ENCODE data around the gene ANKRD55.
"Not testable (repeated sequence)": the region's sequence is repeated elsewhere in the genome, so short reads cannot be mapped to it uniquely, and the experiment has no call there.

Gene ANKRD55

DNA sequence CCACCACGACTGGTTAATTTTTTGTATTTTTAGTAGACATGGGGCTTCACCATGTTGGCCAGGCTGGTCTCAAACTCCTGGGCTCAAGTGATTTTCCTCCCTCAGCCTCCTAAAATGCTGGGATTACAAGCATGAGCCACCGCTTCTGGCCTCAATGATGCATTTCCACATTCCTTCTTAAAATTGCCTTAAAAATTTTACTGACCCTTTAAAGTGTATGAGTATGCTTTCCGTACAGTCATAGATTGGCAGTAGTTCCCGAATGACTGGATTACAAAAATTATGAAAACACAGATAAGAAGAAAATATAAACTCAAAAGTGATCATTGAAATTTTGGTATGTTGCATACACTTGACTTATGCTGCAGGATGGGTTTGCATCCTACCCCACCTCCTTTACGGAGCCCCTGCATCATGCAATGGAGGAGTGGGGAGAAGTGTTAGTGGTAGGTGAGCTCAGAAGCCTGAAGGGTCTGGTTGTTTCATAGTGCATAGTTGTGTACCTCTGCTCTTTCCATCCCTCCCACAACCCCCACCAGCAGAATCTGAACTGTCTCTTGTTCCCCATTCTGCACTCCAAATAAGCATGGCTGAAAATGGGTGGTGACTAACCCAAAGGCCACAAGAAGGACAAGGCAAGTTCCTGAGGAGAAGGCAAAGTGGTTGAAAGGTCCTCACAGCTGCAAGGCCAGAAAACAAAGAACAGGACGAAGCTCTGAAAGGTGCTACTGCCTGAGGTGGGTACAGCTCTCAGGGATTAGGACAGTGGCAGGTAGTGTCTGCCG lies 26.8 kb downstream of the ANKRD55 start:
- FAIRE-seq = no peak

DNA sequence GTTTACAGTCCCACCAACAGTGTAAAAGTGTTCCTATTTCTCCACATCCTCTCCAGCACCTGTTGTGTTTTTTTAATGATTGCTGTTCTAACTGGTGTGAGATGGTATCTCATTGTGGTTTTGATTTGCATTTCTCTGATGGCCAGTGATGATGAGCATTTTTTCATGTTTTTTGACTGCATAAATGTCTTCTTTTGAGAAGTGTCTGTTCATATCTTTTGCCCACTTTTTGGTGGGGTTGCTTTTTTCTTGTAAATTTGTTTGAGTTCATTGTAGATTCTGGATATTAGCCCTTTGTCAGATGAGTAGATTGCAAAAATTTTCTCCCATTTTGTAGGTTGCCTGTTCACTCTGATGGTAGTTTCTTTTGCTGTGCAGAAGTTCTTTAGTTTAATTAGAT lies 29.2 kb downstream of the ANKRD55 start:
- FAIRE-seq = not testable (repeated sequence)

DNA sequence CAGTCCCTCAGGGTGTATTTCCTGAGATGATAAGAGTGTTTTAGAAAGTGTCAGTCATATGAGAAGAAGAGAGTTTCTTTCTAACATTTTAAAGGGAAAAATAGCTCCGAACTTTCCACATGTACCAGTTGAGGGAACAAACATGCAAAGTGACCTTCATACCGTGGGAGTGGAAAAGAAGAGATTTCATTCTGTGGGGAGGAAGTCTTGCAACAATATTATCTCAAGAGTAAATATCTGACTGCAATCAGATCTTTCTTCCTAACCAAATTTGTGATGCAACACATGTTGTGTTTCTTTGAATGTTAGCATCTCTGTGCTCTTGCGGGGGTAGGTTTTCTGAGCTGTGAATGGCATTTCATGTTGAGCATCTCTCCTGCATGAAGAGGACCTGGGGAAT lies 30.6 kb downstream of the ANKRD55 start:
- FAIRE-seq = no peak

DNA sequence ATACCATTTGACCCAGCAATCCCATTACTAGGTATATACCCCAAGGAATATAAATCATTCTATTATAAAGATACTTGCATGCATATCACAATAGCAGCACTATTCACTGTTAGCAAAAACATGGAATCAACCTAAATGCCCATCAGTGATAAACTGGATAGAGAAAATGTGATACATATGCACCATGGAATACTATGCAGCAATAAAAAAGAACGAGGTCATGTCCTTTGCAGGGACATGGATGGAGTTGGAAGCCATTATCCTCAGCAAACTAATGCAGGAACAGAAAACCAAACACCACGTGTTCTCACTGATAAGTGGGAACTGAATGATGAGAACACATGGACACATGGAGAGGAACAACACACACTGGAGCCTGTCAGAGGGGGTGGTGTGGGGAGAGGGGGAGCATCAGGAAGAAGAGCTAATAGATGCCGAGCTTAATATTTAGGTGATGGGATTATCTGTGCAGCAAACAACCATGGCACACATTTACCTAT lies 31.3 kb downstream of the ANKRD55 start:
- FAIRE-seq = not testable (repeated sequence)

DNA sequence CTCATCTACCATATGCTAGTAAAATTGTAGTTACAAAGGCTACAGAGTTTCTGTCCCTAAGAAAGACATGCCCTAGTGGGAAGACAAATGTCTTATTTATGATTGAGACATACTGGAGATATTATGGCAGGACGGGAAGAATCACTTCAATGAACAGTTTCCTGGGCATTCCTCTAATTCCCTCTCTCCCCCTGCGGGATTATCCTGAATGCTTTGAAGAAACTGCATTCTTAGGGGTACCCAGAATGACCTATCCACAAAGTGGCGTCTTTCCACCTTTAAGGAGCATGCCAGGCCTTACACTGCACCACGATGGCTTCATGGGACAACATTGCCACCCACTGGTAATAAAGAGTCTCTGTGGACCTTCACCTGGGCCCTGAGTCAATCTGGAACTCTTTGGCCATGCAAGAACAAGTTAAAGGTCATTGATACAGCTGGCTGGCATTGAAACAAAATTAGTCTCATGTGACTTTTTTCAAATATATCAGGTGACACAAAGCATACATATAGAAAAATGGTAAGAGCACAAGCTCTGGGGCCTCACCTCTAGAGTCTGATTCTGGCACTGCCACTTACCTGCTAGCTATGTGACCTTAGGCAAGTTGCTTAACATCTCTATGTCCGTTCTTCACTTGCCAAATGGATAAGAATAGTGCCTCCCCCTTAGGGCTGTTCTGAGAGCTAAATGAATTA lies 32.0 kb downstream of the ANKRD55 start:
- FAIRE-seq = no peak

DNA sequence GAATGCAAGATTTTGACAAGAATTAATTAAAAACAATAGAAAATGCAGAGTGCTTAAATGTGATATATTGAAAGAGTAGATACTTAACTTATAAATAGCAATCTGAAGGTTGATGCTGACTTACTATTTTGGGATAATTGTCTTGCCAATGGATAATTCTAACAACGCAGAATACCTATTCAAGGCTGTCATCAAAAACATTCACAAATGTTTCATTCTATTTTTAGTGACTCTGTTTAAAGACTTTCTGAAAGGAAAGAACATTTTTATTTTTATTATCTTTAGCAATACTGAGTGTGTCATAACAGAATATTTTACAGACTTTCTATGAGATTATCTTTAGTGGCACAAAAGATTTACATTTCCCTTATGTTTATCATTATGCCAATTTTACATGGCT lies 38.1 kb downstream of the ANKRD55 start:
- no peak for FAIRE-seq

DNA sequence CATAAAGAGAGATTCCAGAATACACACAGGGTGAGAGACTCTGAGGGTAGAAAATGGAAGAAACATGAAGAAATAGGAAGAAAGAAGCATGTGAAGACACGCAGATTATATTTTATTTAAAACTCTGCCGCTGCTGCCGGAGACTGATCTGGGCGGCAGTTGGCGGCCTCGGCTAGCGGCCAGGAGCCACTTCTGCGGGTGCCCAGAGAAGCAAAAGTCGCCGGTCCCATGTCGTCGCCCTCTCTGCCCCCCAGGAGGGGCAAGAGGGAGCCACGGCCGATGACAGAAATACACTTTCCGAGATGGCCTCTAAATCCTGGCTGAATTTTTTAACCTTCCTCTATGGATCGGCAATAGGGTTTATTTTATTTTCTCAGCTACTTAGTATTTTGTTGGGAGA lies 40.9 kb downstream of the ANKRD55 start:
- no peak for FAIRE-seq

DNA sequence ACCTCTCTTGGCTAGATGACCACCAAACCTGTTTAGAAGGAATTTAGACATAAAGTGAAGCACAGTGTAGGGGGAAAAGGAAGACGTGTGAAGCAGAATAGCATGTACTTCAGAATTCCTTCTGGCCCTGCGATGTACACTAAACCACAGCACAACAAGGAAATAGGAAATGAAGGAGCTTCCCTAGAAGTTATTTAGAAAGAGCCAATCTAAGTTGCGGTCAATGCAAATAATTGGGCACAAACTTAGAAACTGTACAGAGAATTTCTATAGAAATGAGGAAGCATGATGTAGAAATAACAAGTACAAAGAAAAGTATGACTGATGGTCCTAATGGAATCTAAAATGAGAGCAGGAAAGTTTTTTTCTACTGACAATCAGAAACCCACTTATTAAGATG lies 41.5 kb downstream of the ANKRD55 start:
- no peak for FAIRE-seq

DNA sequence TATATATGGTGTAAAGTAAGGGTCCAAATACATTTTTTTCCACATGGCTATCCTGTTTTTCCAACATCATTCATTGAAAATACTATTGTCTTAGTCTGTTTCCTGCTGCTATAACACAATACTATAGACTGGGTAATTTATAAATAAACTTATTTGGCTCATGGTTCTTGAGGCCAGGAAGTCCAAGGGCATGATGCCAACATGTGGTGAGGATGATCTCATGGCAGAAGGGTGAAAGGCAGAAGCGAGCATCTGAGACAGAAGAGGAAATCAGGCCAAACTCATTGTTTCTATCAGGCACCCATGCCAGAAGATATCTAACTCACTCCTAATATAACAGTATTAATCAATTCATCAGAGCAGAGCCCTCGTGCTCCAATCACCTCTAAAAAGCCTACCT lies 42.6 kb downstream of the ANKRD55 start:
- FAIRE-seq = no peak

DNA sequence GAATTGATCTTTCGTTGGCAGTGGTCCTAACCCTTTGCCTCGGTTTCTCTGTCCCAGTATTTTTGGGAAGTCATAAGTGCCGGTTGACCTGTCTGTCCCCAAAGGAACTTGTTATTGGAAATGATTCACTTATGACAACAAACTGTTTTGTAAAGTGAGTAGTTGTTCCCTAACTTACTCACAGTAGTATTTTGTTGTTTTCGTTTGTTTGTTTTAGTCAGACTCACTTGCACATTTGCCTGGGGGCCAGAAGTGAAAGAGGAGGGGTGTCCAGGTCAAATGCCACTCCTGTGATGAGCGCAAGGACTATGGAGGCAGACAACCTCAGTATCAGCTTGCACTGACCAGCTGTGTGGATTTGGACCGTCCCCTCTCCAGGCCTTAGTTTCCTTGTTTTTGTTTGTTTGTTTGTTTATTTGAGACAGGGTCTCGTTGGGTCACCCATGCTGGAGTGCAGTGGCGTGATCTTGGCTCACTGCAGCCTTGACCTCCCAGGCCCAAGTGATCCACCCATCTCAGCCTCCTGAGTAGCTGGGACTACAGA lies 47.3 kb downstream of the ANKRD55 start:
- no peak for FAIRE-seq

DNA sequence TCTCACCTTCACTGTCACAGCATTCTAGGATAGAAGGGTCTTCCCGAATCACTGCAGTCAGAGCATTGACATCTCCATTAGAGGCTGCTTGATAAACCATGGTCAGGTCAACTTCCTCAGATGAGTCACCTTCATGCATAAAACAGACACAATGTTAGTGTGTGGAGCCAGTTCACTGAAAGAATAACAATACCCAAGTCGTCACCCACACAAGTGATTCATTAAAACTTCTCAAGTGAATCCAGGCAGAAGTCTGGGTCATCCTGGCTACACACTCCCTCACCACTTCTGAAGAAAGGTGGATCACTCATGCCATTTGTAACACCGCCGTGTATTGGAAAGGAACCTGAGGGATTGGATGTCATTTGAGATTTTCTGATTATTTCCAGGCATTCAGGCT lies 49.6 kb downstream of the ANKRD55 start:
- FAIRE-seq = no peak

DNA sequence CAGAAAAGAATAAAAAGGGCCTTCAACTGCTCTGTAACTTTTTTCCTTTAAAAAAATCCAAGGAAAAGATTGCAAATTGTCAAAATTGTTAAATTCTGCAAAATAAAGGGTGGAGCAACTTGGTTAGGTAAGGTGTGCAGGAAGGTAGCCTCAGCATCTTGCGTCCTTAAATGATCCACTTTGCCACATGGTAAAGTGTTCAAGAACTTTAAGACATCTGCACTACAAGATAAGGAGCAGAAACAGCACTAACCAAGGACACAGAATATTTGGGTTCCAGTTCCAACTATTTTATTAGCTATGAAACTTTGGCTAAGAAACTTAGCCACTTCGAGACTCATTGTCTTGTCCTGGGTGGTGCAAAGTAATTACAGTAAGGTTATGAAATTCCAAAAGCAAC lies 53.7 kb downstream of the ANKRD55 start:
- FAIRE-seq = no peak

DNA sequence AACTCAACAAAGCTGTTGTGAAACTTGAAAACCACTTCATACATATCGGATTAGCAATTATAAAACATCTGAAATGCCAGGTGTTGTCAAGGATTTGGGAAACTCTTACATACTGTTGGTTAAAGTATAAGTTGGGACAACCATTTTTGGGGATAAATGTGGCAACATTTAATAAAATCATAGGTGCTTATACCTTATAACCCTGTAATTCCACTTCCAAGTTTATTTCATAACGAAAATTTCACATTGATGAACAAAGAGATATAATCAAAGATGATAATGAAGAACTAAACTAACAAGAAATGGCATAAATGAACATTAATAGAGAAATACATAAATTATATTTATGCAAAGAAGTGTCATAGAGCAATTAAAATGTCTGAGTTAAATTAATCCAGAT lies 54.3 kb downstream of the ANKRD55 start:
- FAIRE-seq = no peak

DNA sequence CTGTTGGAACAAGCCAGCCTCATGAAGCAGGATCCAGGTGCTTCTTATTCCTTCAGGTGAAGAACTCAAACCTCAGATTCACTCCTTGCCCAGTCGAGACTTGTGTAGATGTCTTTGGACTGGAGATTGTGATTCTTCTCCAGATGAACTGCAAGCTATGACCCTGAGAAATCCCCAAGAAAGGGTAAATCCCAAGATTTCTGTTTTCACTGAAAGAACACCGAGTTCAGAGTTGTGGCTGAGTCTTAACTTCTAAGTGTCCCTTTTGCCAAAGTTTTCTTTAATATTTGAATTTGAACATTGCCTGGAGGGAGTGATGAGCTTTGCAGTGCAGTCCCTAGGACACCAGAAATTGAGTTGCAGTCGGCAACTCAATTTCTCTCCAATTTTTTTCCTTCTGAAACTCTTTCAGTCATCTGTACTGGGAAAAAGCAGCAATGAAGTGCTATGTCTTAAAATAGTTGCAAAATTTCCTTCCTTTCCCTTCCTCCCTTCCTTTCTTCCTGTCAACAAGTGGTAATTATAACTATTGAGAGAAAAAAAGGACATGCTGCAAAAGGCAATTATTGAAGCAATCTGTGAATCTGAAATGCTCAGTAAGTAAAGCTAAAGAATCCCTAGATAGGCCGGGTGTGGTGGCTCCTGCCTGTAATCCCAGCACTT lies 56.1 kb downstream of the ANKRD55 start:
- FAIRE-seq = no peak

DNA sequence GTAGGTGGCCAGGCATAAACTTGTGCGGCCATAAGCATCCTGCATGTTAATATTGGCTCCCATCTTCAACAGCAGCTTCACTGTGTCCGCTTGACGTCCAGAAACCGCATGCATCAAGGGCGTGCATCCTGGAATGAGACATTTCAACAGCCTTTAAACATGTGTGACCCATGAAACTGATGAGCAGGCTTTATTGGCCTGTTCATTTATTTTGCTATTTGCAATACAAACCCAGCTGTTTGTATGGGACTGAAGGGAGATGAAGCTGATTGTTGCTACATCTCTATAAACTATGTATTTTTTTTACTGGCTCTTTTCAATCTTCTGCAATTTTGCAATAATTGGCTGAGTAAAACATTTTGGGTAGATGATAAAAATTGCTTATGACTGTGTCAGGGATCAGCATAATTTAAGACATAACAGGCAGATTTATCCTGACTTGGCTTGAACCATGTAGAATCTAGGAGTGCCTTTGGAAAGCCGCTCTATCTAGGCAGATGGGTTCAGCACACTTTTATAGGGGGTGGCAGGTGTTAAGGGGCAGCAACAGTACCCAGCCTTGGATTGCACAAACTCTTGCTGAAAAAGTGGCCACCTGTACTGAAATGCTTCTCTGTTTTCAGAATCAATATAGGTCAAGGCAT lies 56.9 kb downstream of the ANKRD55 start:
- FAIRE-seq = no peak

DNA sequence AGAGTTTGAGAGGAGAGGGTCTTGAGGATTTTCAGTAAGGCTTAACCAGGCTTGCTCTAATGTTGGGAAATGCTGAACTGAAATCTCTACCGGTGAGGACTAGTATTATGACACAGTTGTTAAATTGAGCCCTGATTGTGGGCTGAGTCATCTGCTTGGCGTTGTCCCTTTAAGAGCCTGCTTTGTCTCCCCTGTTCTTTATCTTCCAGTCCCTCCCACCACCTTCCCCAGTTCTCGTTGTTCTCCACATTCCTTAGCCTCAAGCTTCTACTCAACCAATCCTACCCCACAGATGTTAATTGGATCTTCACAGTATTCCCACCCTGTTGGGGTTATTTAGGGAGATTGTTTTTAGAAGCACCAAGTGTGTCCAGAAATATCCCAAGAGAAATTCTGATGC lies 57.6 kb downstream of the ANKRD55 start:
- no peak for FAIRE-seq

DNA sequence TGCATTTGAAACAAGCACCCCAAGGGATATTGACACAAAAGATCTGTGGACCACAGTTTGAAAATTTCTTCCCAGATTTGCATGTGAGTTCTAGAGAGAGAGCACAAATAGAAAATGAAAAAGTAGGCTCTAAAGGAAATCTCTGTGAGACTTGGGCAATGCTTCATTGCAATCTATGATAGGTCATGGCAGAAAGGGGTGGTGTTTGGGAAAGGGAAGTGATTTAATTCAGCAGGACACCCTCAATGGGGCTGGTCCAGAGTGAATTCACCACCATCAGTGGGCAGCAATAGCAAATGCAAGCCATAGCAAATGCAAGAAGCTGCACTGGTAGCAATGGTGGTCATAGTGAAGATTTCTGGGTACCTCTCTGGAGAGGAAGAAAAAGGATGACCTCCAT lies 58.1 kb downstream of the ANKRD55 start:
- no peak for FAIRE-seq

DNA sequence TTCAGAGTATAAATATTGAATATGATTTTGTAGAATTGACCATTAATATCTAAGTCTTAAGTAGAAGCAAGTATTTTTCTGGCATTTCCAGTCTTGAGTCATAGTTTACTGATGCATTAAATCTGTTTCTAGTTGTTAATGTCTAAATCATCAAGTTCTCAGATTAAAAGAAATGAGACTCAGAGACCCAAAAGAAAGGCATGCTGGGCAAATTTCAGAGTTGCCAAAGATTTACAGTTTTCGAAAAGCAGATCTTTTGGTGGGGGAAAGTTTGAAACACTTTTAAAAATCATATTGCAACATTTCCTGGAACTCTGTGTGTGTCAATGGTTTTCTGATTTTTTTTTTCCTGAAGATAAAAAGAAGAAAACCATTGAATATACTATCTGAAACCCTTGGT lies 60.9 kb downstream of the ANKRD55 start:
- no peak for FAIRE-seq

DNA sequence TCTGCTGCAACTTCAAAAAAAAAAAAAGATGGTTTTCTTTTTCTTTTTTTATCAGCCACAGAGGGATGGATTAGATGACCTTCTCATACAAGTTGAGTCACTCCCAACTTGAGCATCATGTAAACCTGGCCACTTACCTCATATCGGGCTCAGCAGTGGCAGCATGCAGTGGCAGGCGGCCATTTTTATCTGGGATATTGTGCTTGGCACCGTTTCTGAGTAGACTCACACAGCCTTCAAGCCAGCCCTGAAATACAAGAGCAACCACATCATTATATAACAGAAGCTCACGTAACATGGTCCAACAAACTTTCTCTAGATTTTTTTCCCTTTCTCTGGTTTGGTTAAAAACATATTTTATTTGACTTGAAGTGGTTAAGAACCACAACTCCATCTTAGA lies 62.6 kb downstream of the ANKRD55 start:
- no peak for FAIRE-seq

DNA sequence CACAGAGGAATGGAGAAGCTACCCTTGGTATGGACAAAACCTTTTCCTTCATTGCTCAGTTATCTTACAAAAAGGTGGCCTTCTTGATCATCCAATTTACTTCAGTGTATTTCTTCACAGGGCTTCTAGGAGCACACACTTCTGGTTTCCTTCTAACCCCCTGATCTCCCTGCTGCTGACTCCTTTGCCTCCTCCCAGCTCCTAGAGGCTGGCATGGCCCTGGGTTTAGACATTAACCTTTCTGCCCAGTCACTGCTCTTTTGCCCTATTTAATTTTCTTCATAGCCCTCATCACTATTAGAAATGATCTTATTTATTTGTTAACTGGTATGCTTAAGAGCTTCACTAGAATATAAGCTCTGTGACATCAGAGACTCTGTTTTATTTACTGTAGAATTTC lies 63.2 kb downstream of the ANKRD55 start:
- no peak for FAIRE-seq

DNA sequence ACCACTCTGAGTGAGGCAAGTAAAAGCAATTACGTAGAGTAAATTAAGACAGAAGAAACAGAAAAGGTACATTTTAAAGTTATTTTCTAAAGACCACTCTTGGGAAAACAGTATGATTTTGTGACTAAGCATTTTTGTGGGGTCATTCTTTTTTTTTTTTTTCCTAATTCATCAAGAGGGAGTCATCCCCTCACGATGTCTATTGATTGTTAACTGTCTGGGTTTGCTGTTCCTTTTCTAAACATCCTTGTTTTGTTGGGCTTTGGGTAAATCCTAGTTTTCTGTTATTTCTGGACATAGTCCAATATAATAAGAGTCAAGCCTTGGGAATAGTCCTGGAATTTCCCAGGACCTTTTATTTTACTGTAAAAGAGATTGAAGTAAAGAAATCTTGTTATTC lies 63.8 kb downstream of the ANKRD55 start:
- no peak for FAIRE-seq

DNA sequence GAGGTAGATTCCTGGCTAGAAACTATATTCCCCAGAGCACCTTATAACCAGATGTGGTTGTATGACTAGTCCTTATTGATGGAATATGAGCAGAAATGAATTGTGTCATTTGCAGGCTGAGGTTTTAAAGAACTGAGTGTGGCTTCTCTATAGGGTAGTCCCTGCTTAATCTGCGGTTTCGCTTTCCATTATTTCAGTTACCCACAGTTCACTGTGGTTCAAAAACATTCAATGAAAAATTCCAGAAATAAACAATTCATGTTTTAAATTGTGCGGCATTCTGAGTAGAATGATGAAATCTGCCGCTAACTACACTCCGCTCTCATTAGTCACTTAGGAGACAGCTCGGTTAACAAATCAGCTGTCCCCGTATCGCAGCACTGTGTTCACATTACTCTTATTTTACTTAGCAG lies 65.1 kb downstream of the ANKRD55 start:
- FAIRE-seq = no peak

DNA sequence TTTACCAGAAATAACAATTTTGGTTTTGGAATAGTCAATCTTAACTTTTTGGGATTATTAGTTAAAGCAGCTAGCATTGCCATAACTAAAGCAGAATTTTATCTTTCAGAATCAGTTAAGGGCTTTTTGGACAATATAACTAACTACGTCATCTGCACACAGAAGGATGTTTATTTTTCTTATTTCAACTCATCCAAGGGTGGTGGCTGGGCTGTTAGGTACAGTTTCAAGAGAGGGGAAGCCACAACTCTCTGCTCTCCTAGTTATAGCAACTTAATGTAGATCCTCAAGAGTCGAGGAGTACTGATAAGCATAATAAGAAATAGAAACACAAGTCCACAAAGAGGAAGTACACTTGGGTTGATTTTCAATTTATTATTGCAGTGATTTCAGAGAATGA lies 65.6 kb downstream of the ANKRD55 start:
- FAIRE-seq = no peak
